ENCODE measurements around the gene EIF2B1. TPM values are rescaled to one million over a fixed set of nuclear protein-coding genes. Genes with fewer than 3 reads are reported as not detected.

The EIF2B1 gene
- total and polyA plus RNA-seq, 4 donors, result 18.5 to 43.6 (median 37.3) TPM

Other genes starting within 250 kb of the EIF2B1 start
- gene KMT5A, start 249.6 kb downstream of the EIF2B1 start, total RNA-seq, result 10 to 100 TPM; 51.9 to 55.9 TPM
- 10 to 100 TPM; 23.7 to 58.1 TPM for gene KMT5A, start 249.6 kb downstream of the EIF2B1 start, polyA plus RNA-seq
- gene RILPL2, start 197.0 kb downstream of the EIF2B1 start, total RNA-seq, result 10 to 100 TPM; 12.6 to 13.7 TPM
- 10 to 100 TPM; 19.4 to 25.3 TPM for gene RILPL2, start 197.0 kb downstream of the EIF2B1 start, polyA plus RNA-seq
- 10 to 100 TPM; 23.3 to 28.3 TPM for gene SNRNP35, start 175.5 kb downstream of the EIF2B1 start, total RNA-seq
- 10 to 100 TPM; 35.7 to 72.7 TPM for gene SNRNP35, start 175.5 kb downstream of the EIF2B1 start, polyA plus RNA-seq
- gene RILPL1, start 100.0 kb downstream of the EIF2B1 start, total RNA-seq, result 10 to 100 TPM; 28.8 to 33.3 TPM
- 10 to 100 TPM; 18.4 to 50.4 TPM for gene RILPL1, start 100.0 kb downstream of the EIF2B1 start, polyA plus RNA-seq
- gene TMED2, start 49.1 kb downstream of the EIF2B1 start, total RNA-seq, result 100 to 1,000 TPM; 160 to 193 TPM
- gene TMED2, start 49.1 kb downstream of the EIF2B1 start, polyA plus RNA-seq, result 100 to 1,000 TPM; 116 to 168 TPM
- gene DDX55, start 31.6 kb downstream of the EIF2B1 start, total RNA-seq, result 10 to 100 TPM; 13.6 to 18.0 TPM
- 10 to 100 TPM in 1 of 2 donors, 1 to 10 TPM in 1; 7.6 to 15.5 TPM for gene DDX55, start 31.6 kb downstream of the EIF2B1 start, polyA plus RNA-seq
- gene GTF2H3, start 143 bp upstream of the EIF2B1 start, total RNA-seq, result 10 to 100 TPM; 16.2 to 18.1 TPM
- gene GTF2H3, start 143 bp upstream of the EIF2B1 start, polyA plus RNA-seq, result 10 to 100 TPM in 1 of 2 donors, 1 to 10 TPM in 1; 8.5 to 11.4 TPM
- 10 to 100 TPM in 1 of 2 donors, 1 to 10 TPM in 1; 6.1 to 10.3 TPM for gene TCTN2, start 37.4 kb upstream of the EIF2B1 start, total RNA-seq
- 1 to 10 TPM; 2.3 to 9.0 TPM for gene TCTN2, start 37.4 kb upstream of the EIF2B1 start, polyA plus RNA-seq
- 10 to 100 TPM; 26.0 to 30.4 TPM for gene ATP6V0A2, start 78.7 kb upstream of the EIF2B1 start, total RNA-seq
- 1 to 10 TPM; 2.9 to 8.3 TPM for gene ATP6V0A2, start 78.7 kb upstream of the EIF2B1 start, polyA plus RNA-seq
- gene DNAH10, start 128.6 kb upstream of the EIF2B1 start, total RNA-seq, result 1 to 10 TPM in 1 of 2 donors, not detected in 1; 1.0 TPM
- under 1 TPM in 1 of 2 donors, not detected in 1; 0.03 TPM for gene DNAH10, start 128.6 kb upstream of the EIF2B1 start, polyA plus RNA-seq